Hepatocyte (in vitro differentiated cells): Measurements from ENCODE around the gene ATP9A. TPM values are rescaled to one million over a fixed set of nuclear protein-coding genes. Genes with fewer than 3 reads are reported as not detected.
A peak's percentile ranks its signal among the peaks of the same experiment; 100 is the strongest.

Source experiments
- DNase-seq: peaks from one replicate; pipeline ENCODE4 v3.0.0-alpha.2; 2016; ENCODE audit warnings: low spot score
- H2AFZ ChIP-seq: fragments of 200-600 bp; sonication (generic); 2 replicates; pipeline ENCODE4 v1.6.0; 2016; ENCODE audit warnings: antibody characterized with exemption, mild to moderate bottlenecking
- H3K27ac ChIP-seq: fragments of 200-600 bp; sonication (generic); 2 replicates; pipeline ENCODE4 v1.5.1; 2016; ENCODE audit warnings: mild to moderate bottlenecking
- H3K27me3 ChIP-seq: fragments of 200-600 bp; sonication (generic); 2 replicates; pipeline ENCODE4 v1.6.1; 2016
- H3K36me3 ChIP-seq: fragments of 200-600 bp; sonication (generic); replicated peaks from 2 replicates; pipeline ENCODE4 v1.5.1; 2016; ENCODE audit warnings: low read depth; ENCODE audit not compliant: insufficient read depth
- H3K4me1 ChIP-seq: fragments of 200-600 bp; sonication (generic); 2 replicates; pipeline ENCODE4 v1.5.1; 2016; ENCODE audit warnings: mild to moderate bottlenecking, moderate library complexity; ENCODE audit not compliant: insufficient read depth
- H3K4me2 ChIP-seq: fragments of 200-600 bp; sonication (generic); 2 replicates; pipeline ENCODE4 v1.6.0; 2016
- H3K4me3 ChIP-seq: fragments of 200-600 bp; sonication (generic); 2 replicates; pipeline ENCODE4 v1.5.1; 2016; ENCODE audit warnings: mild to moderate bottlenecking
- H3K79me2 ChIP-seq: fragments of 200-600 bp; sonication (generic); 2 replicates; pipeline ENCODE4 v1.6.0; 2017; ENCODE audit warnings: mild to moderate bottlenecking
- H3K9me2 ChIP-seq: fragments of 200-600 bp; sonication (generic); replicated peaks from 2 replicates; pipeline ENCODE4 v1.6.0; 2017; ENCODE audit warnings: mild to moderate bottlenecking; ENCODE audit not compliant: insufficient read depth
- H3K9me3 ChIP-seq: fragments of 200-600 bp; sonication (generic); 2 replicates; pipeline ENCODE4 v1.5.1; 2016; ENCODE audit warnings: low read depth, mild to moderate bottlenecking
- H4K20me1 ChIP-seq: fragments of 200-600 bp; sonication (generic); 2 replicates; pipeline ENCODE4 v1.6.0; 2016; ENCODE audit warnings: mild to moderate bottlenecking; ENCODE audit not compliant: insufficient read depth, poor library complexity, severe bottlenecking
- EZH2 ChIP-seq: fragments of 200-600 bp; sonication (generic); IDR thresholded peaks from 2 replicates; pipeline ENCODE4 v1.6.1; 2016; ENCODE audit warnings: antibody characterized with exemption, mild to moderate bottlenecking, borderline replicate concordance
- EZH2phosphoT487 ChIP-seq: fragments of 200-600 bp; sonication (generic); IDR thresholded peaks from one replicate; pipeline ENCODE4 v1.6.1; 2018; ENCODE audit warnings: antibody characterized with exemption, mild to moderate bottlenecking, low read depth, moderate library complexity; ENCODE audit not compliant: unreplicated experiment, severe bottlenecking
- WGBS: methylation state at CpG from one replicate; pipeline ENCODE4 v1.1.6; 2016; ENCODE audit warnings: low lambda C conversion rate; ENCODE audit errors: missing lambda C conversion rate; 5-methylcytosine and 5-hydroxymethylcytosine counted together
- polyA plus RNA-seq: library from polyadenylated mRNA; unstranded; fragments of >200 nt; fragmentation: Nextera tagmentation; extraction: Ambion mirVana; gene quantifications from 2 replicates; pipeline ENCODE4 v1.2.1, GENCODE V29; 2016
- total RNA-seq: library from RNA; depleted of rRNA; stranded (reverse); fragments of >200 nt; gene quantifications from 2 replicates; pipeline ENCODE4 v1.2.3, GENCODE V29; 2014
- TF ChIP-seq, protein P1 (sequence below): fragments of 200-600 bp; sonication (generic); IDR thresholded peaks from 2 replicates; pipeline ENCODE4 v1.5.1; 2016; ENCODE audit warnings: antibody characterized with exemption, mild to moderate bottlenecking; ENCODE audit not compliant: poor library complexity

ATP9A gene
- total and polyA plus RNA-seq, 2 experiments from 2014 or later: 12.1 to 28.1 TPM

DNA sequence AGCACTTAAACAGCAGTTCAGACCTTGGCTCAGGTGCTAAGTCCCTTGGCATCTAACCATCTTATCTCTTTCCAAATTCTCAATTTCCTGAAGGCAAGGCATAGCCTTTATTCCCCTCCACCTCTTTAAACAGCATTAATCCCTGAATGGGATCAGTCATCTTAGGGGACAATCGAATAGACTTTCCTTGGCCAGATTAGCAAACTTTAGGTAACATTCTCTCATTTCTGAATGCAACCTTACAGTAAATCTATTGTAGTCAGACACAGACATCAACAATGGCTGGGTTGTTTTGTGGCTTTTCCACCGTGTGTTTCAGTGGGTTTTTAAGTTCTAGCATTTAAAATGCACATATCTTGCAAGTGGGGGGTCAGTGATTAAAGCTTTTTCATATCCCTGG, 56.8 kb downstream of the ATP9A start:
- H3K9me2 ChIP-seq: no peaks in the 10 kb centered on the region
- H3K4me2 ChIP-seq: no peak overlapping the region
- no peak overlapping the region for H2AFZ ChIP-seq
- H3K27ac ChIP-seq: no peak overlapping the region
- H3K4me3 ChIP-seq: no peak overlapping the region
- H4K20me1 ChIP-seq: no peaks in the 10 kb centered on the region
- no peaks in the 10 kb centered on the region for H3K36me3 ChIP-seq
- TF ChIP-seq EZH2 (no peak), EZH2phosphoT487 (no peak)
- TF ChIP-seq, protein P1, sequence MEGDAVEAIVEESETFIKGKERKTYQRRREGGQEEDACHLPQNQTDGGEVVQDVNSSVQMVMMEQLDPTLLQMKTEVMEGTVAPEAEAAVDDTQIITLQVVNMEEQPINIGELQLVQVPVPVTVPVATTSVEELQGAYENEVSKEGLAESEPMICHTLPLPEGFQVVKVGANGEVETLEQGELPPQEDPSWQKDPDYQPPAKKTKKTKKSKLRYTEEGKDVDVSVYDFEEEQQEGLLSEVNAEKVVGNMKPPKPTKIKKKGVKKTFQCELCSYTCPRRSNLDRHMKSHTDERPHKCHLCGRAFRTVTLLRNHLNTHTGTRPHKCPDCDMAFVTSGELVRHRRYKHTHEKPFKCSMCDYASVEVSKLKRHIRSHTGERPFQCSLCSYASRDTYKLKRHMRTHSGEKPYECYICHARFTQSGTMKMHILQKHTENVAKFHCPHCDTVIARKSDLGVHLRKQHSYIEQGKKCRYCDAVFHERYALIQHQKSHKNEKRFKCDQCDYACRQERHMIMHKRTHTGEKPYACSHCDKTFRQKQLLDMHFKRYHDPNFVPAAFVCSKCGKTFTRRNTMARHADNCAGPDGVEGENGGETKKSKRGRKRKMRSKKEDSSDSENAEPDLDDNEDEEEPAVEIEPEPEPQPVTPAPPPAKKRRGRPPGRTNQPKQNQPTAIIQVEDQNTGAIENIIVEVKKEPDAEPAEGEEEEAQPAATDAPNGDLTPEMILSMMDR: no peak
- DNase-seq: no peak
- H3K4me1 ChIP-seq: peaks cover 11% of the 10 kb centered on the region
- no peaks in the 10 kb centered on the region for H3K27me3 ChIP-seq
- H3K9me3 ChIP-seq: no peaks in the 10 kb centered on the region
- H3K79me2 ChIP-seq: peaks cover 10% of the 10 kb centered on the region
- 65% methylated on average over 2 of the region's 2 CpGs for WGBS

DNA sequence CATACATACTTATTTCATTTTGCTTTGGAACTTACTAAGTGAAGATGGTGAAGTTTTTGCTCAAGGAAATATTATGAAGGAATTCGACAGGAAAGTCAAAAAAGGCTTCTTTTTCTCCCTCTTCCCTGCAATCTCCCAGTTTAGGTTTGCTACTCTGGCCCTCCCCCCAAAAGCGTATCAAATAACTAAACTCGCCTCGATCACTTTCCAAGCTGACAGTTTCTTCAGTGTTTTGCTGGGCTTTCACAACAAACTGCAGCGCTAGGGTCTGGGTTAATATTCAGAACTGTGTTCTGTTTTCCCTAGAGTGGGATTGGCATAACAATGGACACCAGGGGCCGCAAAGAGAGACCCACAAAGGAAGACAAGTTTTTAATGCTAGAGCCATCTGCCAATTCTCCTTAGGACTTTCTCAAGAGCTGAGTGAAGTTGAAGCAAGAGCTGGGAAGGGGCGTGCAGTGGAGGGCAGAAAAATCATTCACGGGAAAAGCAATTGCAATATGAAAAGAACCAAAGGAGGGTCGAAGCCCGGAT, 57.8 kb downstream of the ATP9A start:
- no peaks in the 10 kb centered on the region for H3K36me3 ChIP-seq
- no peaks in the 10 kb centered on the region for H3K27me3 ChIP-seq
- no peak for DNase-seq
- no peaks in the 10 kb centered on the region for H3K9me2 ChIP-seq
- WGBS: 50% methylated on average over 10 of the region's 10 CpGs
- H3K79me2 ChIP-seq: peaks cover 7% of the 10 kb centered on the region
- H2AFZ ChIP-seq: no peak overlapping the region
- no peaks in the 10 kb centered on the region for H3K9me3 ChIP-seq
- TF ChIP-seq EZH2: no peak
- TF ChIP-seq, protein P1: no peak
- no peak for TF ChIP-seq EZH2phosphoT487
- H3K4me2 ChIP-seq: no peak overlapping the region
- no peak overlapping the region for H3K4me3 ChIP-seq
- peaks cover 6% of the 10 kb centered on the region for H3K4me1 ChIP-seq
- H4K20me1 ChIP-seq: no peaks in the 10 kb centered on the region
- H3K27ac ChIP-seq: no peak overlapping the region

DNA sequence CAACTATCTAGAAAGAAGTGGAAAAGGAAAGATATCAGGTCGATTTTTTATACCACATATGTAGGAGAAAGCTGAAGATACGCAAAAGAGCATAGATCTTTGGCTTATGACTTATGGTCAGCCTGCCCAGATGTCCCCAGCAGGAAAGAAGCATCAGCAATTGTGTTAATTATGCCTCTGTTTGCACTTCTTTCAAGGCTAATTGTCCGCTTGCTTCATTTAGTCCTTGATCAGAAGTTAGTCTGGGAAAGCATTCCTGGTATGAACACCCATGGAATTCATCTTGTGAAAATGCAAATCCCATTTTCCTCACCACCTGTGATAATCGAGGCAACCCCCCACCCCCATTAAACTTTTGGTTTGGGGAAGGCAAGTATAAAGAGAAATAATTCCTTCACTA, 62.8 kb downstream of the ATP9A start:
- WGBS: 58% methylated on average over 4 of the region's 4 CpGs
- Histone ChIP-seq H3K4me1 (peaks cover 35% of the 10 kb centered on the region), H3K27ac (peak overlapping the region; percentile 11)

More for the DNA sequence above, 62.8 kb downstream of the ATP9A start:
- Histone ChIP-seq H3K79me2 (no peaks in the 10 kb centered on the region), H3K36me3 (no peaks in the 10 kb centered on the region), H3K4me2 (no peak overlapping the region), H4K20me1 (no peaks in the 10 kb centered on the region), H3K27me3 (no peaks in the 10 kb centered on the region), H3K9me2 (no peaks in the 10 kb centered on the region), H3K9me3 (no peaks in the 10 kb centered on the region), H3K4me3 (no peak overlapping the region), H2AFZ (no peak overlapping the region)
- TF ChIP-seq EZH2: no peak
- TF ChIP-seq EZH2phosphoT487: no peak
- TF ChIP-seq, protein P1: no peak
- DNase-seq: no peak
